RWPE1 (cell line): ENCODE data around the gene SYTL3.
A peak's percentile ranks its signal among the peaks of the same experiment; 100 is the strongest.

Experiments used
- CTCF ChIA-PET: fragments of 350-600 bp; sonication (Branson Sonifier 250); formaldehyde crosslinking; extraction: SDS; loops from one replicate; lab custom pipeline; 2021; lab: Yijun Ruan, JAX
- POLR2A ChIA-PET: fragments of 400-600 bp; formaldehyde crosslinking; extraction: SDS; loops from one replicate; lab custom pipeline; 2020; ENCODE audit warnings: antibody characterized with exemption; ENCODE audit not compliant: low non-redundant PET; lab: Yijun Ruan, JAX
- DNase-seq: peaks from one replicate; pipeline ENCODE4 v3.0.0; 2012; ENCODE audit warnings: low spot score
- H3K27ac ChIP-seq: fragments of 450-650 bp; 2 replicates; pipeline ENCODE4 v1.5.1; 2017
- CTCF ChIP-seq: fragments of 450-650 bp; conservative IDR thresholded peaks from 2 replicates; pipeline ENCODE4 v1.5.1; 2017; ENCODE audit warnings: low read depth, mild to moderate bottlenecking

Gene SYTL3

DNA sequence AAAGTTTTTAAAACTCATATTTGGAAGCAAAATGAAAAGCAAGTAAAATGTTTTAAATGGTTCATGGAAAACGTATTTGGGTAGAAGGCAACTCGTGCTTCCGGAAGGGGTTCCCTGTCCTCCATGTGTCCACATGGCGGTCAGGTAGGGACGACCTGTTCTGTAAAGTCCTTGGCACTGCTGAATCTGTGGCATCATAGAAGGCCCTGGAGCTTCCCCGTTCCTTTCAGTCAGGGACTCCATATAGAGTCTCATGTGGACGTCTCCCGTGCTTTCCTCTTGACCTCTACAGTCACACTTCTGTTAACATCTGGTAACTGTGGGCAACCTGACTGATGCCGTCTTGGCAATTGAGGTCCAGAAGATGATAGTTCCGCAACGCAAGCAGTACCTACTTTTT, 16.7 kb upstream of the SYTL3 start:
- no peak for DNase-seq
- ChIA-PET POLR2A (no interaction called here), CTCF (no interaction called here)
- H3K27ac ChIP-seq = peak overlapping the region; percentile 52
- no peak for TF ChIP-seq CTCF

GRCh38 chr6:158634695-158635426, 15.0 kb upstream of the SYTL3 start:
- no peak for TF ChIP-seq CTCF
- H3K27ac ChIP-seq = no peak overlapping the region

GRCh38 chr6:158635427-158636073, 14.3 kb upstream of the SYTL3 start:
- no peak for TF ChIP-seq CTCF
- POLR2A ChIA-PET = no interaction called here
- DNase-seq = no peak
- no peak overlapping the region for H3K27ac ChIP-seq
- CTCF ChIA-PET = interaction anchor here (1.2 kb wide), 1 partner anchor 56 kb away, joined by 6 read pairs; no protein-coding TSS in a partner anchor

More at GRCh38 chr6:158634695-158635426, 15.0 kb upstream of the SYTL3 start:
- no peak for DNase-seq
- CTCF ChIA-PET = interaction anchor here (1.2 kb wide), 1 partner anchor 57 kb away, joined by 6 read pairs; no protein-coding TSS in a partner anchor
- POLR2A ChIA-PET = no interaction called here

DNA sequence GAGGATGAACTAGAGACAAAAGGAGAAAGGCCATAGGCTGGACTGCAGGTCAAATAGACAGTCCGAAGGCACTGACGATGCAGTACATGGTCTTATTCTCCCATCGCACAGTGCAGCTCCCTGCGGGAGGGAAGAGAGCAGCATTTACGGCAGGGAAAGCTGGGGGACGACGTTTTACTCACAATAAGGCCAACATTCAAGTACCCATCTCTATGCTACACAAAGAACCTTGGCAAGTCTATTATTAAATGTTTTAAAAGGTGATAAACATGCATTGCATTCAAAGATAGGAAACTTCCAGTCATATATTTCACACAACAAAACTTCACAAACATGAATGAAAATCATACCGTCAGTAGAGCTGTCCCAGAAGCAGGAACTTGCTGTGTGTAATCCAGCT, 13.1 kb upstream of the SYTL3 start:
- CTCF ChIA-PET = no interaction called here
- POLR2A ChIA-PET = no interaction called here
- no peak overlapping the region for H3K27ac ChIP-seq
- TF ChIP-seq CTCF = no peak
- DNase-seq = no peak

GRCh38 chr6:158638324-158638854, 11.5 kb upstream of the SYTL3 start:
- ChIA-PET POLR2A (no interaction called here), CTCF (interaction anchor here (0.9 kb wide), 1 partner anchor 424 kb away, joined by 3 read pairs; no protein-coding TSS in a partner anchor)
- no peak for DNase-seq
- 0 out of 2 replicates have a peak overlapping the region, but pooled peaks have one; percentile 34 for H3K27ac ChIP-seq
- no peak for TF ChIP-seq CTCF

- POLR2A ChIA-PET = no interaction called here
These were observed 10.8 kb upstream of the SYTL3 start for GRCh38 chr6:158639056-158639455.

More at GRCh38 chr6:158639056-158639455, 10.8 kb upstream of the SYTL3 start:
- DNase-seq = no peak
- no peak overlapping the region for H3K27ac ChIP-seq
- TF ChIP-seq CTCF = no peak
- CTCF ChIA-PET = interaction anchor here (0.5 to 0.9 kb wide), 2 partner anchors 425 to 436 kb away, joined by 3 to 4 read pairs; no protein-coding TSS in a partner anchor
